Gastrocnemius medialis (tissue), 4 donors: Measurements from ENCODE around the gene TPGS2.

Experiments used
- CTCF ChIP-seq, 5 experiments: fragments of 450-650 bp in 3 of 5; fragments of 200-600 bp in 2 of 5; sonication (generic) in 2 of 5; IDR thresholded peaks in 4 of 5; conservative IDR thresholded peaks in 1 of 5; 1 replicate in 4 of 5; 2 replicates in 1 of 5; pipeline ENCODE4 v1.5.1; 2016 to 2019; ENCODE audit warnings: antibody characterized with exemption in 5 of 5, mild to moderate bottlenecking in 3 of 5, moderate library complexity in 3 of 5
- POLR2A ChIP-seq, 2 donors: fragments of 450-650 bp; IDR thresholded peaks; one replicate each; pipeline ENCODE4 v1.6.1; 2017; ENCODE audit warnings: antibody characterized with exemption in 2 of 2, mild to moderate bottlenecking in 2 of 2, moderate library complexity in 2 of 2

DNA sequence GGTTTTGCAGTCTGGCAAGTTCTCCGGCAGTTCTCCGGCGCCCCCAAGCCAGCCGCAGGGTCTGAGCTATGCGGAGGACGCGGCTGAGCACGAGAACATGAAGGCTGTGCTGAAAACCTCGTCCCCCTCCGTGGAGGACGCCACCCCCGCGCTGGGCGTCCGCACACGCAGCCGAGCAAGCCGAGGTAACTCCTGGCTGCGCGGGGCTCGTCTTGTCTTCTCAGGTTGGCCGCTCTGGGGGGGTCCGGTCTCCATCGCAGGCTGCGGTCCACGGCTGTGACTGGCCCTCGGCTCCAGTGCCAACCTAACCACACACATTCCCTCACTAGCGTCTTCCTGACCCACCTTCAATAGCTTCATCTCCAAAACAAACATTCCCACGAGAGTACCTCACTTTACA, 68.2 kb downstream of the TPGS2 start:
- no peak for TF ChIP-seq POLR2A (IDR thresholded peaks at IDR 0.05)
- no peak for TF ChIP-seq CTCF (IDR thresholded peaks at IDR 0.05 in 4 of 5, conservative IDR thresholded peaks at IDR 0.05 in 1 of 5)
